NAMALWA (cell line): Measurements from ENCODE around the gene TAGLN.
A peak's percentile ranks its signal among the peaks of the same experiment; 100 is the strongest.

Experiments used
- DNase-seq: peaks from one replicate; pipeline ENCODE4 v3.0.0-alpha.2; 2015; ENCODE audit warnings: low spot score

Gene TAGLN

DNA sequence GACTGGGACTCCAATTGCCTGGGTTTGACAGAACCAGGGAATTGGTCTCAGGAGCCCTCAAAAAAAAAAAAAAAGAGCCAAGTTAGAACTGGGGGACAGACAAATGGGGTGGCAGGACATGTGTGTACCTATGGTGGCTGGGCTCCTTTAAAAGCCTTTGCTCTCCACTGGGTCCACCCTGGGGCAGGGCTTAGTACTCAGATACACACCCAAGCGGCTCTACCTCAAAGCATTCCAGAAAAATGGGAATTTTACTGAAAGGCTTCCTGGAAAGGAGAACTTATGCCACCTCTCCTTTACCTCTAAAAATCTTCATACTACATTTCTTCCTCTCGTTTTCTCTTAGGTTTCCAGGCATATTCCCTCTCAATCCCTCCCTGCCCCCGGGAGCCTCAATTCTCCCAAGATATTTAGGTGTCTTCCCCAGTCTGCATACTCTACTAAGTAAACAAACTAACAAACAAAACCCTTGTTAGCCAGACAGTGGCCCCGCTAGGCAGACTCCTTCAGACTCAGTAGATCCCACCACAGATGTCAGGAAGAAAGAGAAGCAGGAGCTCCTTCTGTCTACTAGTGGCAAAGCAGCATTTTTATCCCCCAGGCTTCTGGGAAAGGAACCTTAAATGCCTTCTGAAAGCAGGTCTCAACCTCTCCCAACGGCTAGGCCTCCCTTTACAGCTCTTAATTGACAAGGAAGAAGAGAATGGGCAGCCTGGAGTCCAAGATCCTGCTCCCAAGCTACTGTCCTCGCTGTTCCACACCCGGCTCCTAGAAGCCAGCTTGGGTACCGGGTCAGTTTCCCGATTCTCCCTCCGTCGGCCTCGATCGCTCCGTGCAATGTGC lies 32.0 kb downstream of the TAGLN start:
- peak; percentile 44 for DNase-seq

DNA sequence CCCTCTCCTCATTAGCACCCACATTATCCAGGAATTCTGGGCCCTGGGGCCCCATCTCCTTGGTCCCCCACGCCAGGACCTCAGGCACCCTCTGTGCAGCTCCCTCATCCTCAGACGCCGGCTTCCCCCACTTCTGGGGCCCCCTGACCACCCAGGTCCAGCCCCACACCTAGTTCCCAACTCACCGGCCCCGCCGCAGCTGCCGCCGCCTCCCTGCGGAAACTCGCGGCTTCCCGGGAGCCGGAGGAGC lies 32.6 kb downstream of the TAGLN start, which contains the start of gene PCSK7:
TSS of gene PCSK7 (minus strand) at position 232 of the 250 bp plus-strand sequence. CDS start 2,229 bp downstream, outside the sequence.
- no peak for DNase-seq

DNA sequence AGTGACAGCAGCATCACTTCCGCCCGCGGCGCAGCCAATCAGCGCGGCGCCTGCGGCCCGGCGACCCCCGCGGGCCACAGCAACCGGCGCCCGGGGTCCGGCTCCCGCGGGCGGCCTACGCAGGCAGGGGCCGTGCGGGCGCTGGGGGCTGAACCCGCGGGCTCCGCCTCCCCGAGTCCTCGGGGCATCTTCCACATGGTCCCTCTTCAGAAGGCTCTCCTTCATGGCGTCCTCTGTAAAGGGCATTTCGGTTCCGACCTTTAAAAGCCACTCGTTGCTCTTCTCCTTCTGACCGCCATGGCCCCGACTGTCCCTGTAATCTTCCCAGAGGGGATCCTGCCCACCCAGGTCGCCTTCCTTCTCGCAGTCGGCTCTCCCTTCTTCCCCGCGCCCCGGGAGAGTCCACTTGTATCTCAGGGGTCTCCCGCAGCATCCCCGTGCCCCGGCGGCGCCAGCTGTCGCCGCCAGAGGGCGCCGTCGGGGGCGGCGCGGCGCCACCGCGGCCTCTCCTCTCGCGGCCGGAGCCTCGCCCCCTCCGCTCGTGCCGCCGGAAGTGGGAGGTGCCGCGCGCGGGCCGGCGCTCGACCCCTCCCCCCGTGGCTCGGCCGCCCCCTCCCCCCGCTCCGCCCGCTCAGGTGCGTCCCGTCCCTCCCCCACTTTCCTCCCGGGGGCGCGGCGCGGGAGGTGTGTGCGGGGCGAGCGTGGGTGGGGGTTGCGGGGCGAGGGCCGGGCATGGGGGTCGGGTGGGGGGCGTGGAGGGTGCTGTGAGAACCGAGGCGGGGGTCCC lies 33.1 kb downstream of the TAGLN start, which contains the start of gene RNF214:
TSS of gene RNF214 (plus strand) at position 580 of the 787 bp plus-strand sequence. CDS start 1,602 bp downstream, outside the sequence.
- DNase-seq = peak; percentile 88

DNA sequence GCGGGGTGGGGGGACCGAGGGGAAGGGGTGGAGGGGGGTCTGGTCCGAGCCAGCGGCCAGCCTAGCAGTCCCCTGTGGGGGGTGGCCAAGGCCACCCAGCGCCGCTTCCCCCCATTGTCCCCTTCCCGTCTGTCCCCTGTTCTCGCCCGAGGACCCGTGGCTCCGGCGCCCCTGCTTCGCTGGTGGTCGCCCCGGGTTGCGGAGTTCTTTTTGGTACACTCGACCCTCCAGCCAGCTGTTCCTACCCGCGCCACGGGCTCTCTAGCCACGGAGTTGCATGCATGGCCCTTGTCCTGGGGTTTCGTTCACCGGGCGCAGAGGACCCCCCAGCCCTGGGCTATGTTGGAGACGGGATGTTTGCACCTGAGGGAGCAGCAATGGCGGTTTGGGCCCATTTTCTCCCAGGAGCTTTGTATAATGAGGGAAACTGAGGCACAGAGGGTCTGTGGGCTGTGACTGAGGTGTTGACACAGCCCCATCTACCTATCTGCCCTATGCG lies 33.8 kb downstream of the TAGLN start:
- peak; percentile 20 for DNase-seq

DNA sequence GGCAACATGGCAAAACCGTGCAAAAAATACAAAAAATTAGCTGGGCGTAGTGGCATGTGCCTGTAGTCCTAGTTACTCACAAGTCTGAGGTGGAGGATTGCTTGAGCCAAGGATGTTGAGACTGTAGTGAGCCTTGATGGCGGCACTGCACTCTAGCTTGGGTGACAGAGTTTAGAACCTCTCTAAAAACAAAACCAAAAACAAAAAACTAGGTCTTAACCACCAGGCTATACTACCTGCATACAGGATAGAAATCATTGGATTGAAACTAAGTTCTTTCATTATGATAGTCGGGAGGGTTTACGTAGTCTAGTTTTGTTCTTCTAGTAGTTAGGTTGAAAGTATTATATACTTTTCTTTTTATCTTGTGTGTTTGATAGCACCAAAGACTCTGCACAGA lies 39.1 kb downstream of the TAGLN start:
- DNase-seq = no peak

DNA sequence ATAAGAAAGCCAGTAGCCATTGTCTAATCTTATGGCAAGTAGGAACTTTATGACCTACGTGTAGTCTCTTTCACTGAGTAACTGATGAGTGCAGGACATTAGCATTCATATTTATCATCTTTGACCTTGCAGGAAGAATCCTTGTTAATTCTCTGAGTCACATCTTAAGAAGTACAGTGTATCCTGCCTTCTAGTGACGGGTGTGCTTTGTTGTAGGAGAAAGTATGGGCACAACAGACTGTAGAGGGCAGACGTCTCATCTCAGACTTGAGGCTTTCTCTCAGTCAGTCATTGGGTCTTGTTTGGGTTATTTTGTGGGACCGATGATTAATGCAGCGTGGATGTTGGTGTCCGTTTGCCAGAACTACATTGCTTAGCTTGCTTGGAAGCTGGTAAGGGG lies 40.1 kb downstream of the TAGLN start:
- DNase-seq = no peak

DNA sequence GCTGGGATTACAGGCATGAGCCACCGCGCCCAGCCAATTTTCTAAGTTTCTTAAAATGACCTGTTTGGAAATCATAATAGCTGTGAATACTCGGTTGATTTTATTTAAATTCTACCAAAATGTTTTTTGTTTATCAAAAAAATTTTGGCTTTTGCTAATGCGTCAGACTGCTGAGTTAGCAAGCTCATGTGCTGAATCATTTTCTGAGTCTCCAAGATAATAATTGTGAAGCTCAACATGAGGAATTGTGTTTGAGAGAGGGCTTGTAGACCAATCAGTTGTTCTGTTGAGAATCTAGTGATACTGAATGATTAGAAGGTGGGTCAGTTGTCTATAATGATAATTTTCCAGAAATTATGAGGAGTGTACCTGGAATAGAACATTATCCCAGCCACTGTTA lies 49.2 kb downstream of the TAGLN start:
- no peak for DNase-seq

DNA sequence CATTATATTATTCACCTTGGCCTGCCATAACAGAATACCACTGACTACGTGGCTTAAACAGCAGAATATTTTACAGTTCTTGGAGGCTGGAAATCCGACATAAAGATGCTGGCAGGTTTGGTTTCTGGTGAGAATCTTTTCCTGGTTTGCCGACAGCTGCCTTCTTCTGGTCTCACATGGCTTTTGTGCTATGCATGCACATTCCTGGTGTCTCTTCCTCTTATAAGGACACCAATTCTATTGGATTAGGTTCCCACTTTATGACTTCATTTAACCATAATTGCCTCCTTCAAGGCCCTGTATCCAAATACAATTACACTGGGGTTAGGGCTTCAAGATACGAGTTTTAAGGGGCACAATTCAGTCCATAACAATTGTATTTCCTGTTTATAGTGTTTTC lies 50.4 kb downstream of the TAGLN start:
- DNase-seq = no peak

DNA sequence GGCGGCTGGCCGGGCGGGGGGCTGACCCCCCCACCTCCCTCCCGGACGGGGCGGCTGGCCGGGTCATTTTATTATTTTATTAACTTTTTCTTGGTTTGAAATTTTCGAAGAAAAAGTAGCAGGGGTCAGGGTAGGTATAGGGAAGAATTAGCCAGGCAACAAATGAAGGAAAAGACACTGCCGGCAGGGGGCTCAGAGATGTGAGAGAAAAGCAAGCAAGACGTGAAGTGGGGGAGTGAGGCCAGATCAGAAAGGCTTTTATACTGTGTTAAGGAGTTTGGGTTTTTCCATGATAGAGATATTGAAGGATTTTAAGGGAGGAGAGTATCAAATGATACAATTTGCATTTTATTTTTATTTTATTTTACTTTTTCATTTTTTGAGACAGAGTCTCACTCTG lies 52.3 kb downstream of the TAGLN start:
- DNase-seq = peak; percentile 11

DNA sequence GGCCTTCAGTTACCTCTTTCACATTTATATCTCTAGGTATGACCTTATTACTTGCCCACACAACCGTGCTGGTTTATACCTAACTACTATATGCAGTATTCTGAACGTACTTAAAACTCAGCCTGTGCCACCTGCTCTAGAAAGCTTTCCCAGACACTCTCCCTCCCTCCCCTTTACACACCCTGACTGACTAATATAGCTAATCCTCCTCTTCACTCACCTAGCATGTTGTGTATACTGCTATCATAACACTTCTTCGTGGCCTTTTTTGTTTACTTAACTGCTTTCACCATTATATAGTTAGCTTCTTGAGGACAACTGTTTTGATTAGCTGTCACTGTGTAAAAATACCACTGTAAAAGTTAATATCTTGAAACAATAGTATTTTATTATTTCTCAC lies 56.8 kb downstream of the TAGLN start:
- DNase-seq = no peak

DNA sequence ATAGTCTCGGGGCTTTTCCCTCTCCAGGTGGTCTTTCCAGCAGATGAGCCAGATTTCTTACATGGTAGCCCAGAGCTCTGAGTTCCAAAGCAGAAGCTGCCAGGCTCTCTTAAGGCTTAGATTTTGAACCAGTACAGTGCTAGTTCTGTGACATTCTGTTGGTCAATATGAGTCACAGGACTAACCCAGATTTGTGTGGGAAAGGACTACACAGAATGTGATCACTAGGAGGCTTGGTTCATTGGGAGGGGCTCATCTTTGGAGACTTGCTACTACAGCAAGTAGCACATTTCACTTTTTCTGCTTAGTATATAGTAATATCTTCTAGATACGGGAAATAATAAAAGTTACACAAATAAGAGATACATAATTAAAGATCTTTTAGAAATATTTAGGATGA lies 57.4 kb downstream of the TAGLN start:
- no peak for DNase-seq
